Retinal pigment epithelial cell (primary cell): ENCODE measurements around the gene SPATA16.
"Not testable (repeated sequence)": the region's sequence is repeated elsewhere in the genome, so short reads cannot be mapped to it uniquely, and the experiment has no call there.

Experiments
- DNase-seq: peaks from one replicate; pipeline ENCODE4 v3.0.0-alpha.2; 2010; ENCODE audit warnings: low read depth
- H3K4me3 ChIP-seq: 2 replicates; pipeline ENCODE4 v1.5.1; 2011; ENCODE audit warnings: mild to moderate bottlenecking, low read length, control low read depth, moderate library complexity
- CTCF ChIP-seq: conservative IDR thresholded peaks from 2 replicates; pipeline ENCODE4 v1.5.1; 2011; ENCODE audit warnings: low read depth, low read length, control low read depth, inconsistent platforms

SPATA16 gene

DNA sequence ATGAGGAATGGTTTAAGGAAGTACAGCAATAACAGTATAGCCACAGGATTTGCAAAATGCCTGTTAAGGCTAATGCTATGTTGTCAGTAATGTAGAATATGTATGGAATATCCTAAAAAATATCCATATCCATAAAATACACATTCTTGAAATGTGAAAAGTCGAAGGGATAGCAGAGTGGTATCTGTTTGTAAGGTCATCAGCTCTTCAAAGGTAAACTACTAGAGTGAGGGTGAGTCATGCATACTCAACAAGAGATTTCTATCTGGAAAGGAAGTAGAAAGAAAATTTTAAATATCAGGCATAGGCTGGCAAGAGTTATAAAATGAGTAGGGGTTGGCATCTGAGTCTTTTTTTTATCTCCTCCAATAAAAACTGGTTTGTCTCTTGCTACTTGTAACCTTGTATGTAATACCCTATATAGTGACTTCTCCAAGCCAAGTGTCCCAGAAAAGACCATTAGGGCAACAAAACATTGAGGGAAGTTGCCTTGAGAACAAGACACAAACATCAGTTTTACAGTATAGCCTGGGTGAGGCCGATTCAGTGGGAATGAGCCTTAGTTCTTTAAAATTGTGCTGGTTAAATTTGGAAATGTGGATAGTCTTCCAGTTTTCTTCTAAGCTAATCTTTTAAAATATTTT, 103.1 kb downstream of the SPATA16 start:
- TF ChIP-seq CTCF, result no peak
- H3K4me3 ChIP-seq, result no peak overlapping the region
- no peak for DNase-seq

DNA sequence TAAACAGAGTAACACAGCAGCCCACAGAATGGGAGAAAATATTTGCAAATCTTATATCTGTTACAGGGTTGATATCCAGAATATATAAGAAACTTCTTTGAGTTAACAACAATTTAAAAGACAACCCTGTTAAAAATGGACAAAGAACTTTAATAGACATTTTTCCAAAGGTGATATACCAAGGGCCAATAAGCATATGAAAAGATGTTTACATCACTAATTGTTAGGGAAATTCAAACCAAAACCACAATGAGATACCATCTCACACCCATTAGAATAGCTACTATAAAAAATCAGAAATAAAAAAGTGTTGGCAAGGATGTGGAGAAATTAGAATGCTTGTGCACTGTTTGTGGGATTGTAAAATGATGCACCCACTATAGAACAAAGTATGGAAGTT, 110.8 kb downstream of the SPATA16 start:
- no peak for TF ChIP-seq CTCF
- H3K4me3 ChIP-seq, result no peak overlapping the region
- DNase-seq, result no peak

- H3K4me3 ChIP-seq, result no peak overlapping the region
- DNase-seq, result no peak
- TF ChIP-seq CTCF, result no peak
Observed at GRCh38 chr3:173028351-173028750, 112.7 kb downstream of the SPATA16 start.

DNA sequence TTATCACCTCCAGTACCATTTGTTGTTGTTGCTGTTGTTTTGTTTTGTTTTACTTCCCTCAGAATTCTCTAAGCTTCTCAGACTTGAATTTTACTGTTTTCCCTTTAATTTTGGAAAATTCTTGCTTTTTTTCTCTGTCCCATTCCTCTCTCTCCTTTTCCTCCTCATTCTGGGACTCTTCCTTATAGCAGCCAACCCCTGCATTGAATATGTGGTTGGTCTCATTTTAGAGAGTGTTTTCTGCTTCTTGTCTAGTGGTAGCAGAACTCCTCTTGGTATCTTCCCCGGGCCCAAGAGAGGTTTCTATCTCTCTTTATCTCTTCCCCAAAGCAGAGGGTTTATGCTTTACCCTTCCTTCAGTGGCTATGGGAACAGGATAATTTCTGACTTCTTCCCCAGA, 113.6 kb downstream of the SPATA16 start:
- TF ChIP-seq CTCF, result no peak
- no peak overlapping the region for H3K4me3 ChIP-seq
- no peak for DNase-seq

DNA sequence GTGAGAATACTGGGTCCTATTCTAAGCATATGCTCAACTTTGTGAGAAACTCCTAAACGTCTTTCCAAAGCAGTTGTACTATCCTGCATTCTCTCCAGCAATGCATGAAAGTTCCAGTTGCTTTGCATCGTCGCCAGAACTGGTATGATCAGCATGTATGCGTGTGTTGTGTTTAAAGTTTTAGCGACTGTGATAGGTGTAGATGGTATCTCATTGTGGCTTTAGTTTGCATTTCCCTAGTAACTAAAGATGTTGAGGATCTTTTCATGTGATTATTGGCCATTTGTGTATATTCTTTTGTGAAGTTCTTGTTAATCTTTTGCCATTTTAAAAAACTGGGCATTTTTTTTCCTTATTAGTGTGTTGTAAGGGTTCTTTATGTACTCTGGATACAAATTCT, 115.1 kb downstream of the SPATA16 start:
- no peak for TF ChIP-seq CTCF
- no peak for DNase-seq
- no peak overlapping the region for H3K4me3 ChIP-seq

DNA sequence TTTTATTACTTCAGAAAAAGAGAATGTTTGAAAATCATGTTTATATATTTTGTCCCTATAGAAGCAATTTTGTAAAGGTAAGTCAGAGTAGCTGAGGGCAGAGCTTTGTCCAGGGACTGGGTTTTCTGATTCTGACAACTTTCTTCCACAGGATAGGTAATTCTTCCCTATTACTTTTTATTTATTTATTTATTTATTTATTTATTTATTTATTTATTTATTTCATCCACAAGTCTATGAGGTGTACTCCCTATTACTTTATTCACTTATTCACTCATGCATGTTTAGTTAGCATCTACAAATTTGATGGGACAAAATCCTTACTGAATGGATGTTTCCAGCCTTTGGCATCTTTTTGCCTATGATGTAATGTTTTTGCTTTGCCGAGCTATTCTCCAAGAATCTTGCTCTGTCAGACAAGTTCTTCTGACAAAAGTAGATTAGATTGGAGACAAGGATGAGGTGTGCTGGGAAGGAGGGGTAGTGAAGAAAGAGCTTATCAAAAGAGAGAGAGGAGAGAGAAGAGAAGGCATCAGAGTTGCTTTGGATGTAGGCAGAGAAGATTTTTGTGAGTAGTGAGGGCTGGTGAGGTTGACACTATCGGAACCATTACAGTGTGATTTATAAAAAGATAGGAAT, 119.4 kb downstream of the SPATA16 start:
- no peak overlapping the region for H3K4me3 ChIP-seq
- no peak for DNase-seq
- TF ChIP-seq CTCF, result no peak

GRCh38 chr3:173020128-173020527, 120.9 kb downstream of the SPATA16 start:
- DNase-seq, H3K4me3 ChIP-seq: not testable (repeated sequence)
